Ammon's horn (tissue), 1 donor: ENCODE results near the gene SNAP25.
A peak's percentile ranks its signal among the peaks of the same experiment; 100 is the strongest.

Experiments
- DNase-seq: peaks from one replicate; pipeline ENCODE4 v3.0.0-alpha.2; 2016; ENCODE audit warnings: low spot score

The SNAP25 gene

DNA sequence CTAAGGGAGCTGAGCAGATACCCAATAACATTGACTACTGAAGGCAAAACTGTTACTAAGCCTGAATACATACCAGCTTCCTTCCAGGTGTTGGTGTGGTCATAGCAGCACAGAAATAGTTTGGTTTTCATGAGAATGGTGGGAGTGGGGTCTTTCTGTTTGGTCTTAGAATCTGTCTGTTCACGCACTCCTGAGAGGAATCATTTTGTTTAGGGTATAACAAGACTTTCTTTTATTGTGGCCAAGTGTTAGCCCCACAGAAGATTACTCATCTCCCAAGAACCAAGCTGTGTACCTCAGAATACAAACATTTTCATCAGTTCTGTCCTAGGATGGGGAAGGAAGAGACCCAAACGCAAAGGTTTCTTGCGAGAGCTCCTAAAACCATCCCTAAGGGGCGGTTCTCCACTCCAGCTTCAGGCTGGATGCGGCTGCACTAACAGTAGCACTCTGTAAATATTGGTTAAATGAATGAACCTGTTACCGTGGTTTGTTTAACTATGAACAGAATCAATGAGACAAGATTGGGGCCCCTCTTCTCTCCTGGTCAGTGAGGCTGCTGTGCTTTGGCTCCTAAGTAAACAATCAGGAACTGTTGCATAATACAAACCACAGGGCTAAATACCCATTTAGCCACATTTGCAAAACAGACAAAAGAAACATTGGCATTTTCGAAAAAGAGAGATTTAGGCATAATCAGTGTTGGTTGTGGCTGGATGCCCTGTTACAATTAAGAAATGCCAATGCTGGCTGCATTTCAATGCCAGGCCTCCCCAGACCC lies 44.9 kb downstream of the SNAP25 start:
- no peak for DNase-seq

GRCh38 chr20:10264166-10264558 lies 45.5 kb downstream of the SNAP25 start:
- DNase-seq = no peak

DNA sequence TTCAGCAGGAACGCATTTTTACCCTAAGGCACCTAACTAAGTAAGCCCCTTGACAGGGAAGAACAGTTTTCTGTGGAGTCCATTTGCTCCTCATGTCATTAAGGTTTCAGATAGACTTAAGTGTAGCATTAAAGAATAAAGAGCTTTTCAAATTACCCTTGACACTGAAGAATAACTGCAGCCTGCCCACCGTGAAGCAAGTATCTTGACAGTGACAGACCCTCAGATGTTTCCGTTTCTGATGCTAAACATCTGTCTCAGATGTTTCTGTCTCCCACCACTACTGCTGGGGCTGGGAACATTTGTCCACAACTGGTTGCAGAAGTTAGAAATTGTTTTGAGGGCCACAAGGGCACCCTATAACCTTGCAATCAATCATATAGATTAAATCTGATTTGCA lies 50.0 kb downstream of the SNAP25 start:
- DNase-seq = no peak

DNA sequence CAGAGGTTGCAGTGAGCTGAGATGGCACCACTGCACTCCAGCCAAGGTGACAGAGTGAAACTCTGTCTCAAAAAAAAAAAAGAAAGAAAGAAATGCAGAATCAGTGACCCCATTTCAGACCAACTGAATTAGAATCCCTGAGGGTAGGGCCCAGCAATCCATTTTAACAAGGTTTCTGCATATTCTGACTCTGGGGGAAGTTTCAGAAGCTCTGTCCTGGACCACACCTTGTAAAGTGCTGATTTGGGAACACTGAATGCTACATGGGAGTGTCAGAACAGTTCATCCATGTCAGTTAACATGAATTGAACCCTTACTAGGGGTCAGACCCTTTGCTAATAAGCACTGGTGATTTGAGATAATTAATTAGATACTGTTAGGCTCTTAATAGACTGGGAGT lies 52.0 kb downstream of the SNAP25 start:
- no peak for DNase-seq

DNA sequence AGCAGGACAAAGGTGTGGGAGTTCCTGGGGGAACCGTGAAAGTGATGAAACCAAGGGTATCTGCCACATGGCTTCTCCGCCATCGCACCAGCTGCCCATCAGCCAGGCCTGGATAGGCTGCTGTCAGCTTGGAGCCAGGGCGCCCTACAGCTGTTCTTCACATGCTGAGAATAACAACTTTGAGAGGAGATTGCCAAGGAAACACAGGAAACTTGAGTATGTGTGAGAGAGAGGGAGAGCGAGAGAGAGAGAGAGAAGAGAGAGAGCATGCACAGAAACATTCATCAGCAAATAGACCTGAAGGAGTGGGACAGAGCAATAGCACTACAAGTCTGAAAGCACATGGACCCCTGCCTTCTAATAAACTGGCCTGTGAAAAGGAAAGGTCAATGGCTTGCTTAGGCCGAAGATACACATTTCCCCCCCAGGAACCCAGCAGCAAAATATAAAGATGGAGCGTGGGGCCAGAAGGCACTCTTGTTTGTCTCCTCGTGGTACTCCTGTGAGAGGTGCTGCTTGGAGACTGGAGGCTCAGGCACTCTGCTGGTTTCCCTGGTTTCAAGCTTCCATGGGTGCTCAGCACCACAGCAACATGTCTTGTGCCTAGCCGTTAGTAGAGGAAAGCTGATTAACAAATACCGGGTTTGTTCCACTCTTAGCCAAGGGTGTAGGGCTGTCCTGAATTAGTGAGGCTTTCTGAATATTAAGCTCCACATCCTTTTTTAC lies 53.0 kb downstream of the SNAP25 start:
- peak; percentile 70 for DNase-seq

DNA sequence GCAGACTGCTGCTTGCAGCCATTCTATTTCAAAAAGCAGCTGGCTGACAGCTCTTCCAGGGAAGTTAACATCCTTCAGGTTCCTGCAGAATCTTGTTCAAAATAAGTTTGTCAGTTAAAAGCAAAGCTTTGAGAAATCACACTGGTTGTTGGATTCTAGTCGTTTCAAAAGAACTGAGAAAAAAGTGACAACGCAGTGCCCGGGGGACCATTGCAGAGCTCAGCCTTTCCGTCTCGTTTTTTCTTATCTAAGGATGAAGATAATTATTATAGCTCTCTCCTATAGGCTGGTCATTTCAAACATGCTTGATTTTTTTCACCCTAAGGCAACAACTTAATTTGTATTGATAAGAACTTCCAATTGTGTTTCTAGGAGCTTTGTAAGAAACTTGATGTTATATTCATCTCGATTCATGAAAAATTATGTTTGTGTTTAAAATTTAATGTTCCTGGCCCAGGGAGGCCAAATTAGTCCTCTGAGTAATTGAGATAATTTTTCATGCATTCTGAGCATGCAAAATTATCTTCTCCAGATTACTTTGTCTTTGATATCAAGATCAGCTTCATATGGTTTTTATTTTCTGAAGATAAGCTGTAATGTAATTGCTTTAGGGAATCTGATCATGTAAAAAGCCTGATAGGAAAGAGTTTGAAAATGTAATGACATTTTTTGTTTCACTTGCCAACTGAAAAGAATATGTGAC lies 58.4 kb downstream of the SNAP25 start:
- DNase-seq = no peak

- no peak for DNase-seq
Measured at GRCh38 chr20:10277616-10278015, 59.0 kb downstream of the SNAP25 start.

DNA sequence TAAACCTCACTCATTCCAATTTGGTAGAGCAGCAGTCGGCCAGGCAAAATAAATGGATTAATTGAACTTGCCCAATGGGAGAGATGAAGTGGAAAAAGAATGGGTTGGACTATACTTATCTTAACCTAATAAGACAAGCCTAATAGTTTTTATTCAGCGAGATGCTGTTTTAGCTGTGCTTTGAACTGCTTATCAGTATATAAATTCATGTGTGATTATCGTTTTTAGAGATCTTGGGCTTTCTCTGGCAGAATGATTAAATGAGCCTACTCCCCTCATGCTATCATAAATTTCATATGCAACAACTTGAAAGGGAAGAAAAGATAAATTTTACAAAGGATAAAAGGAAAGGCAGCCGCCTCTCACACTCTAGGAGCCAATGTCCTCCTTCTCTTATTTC lies 59.8 kb downstream of the SNAP25 start:
- no peak for DNase-seq

DNA sequence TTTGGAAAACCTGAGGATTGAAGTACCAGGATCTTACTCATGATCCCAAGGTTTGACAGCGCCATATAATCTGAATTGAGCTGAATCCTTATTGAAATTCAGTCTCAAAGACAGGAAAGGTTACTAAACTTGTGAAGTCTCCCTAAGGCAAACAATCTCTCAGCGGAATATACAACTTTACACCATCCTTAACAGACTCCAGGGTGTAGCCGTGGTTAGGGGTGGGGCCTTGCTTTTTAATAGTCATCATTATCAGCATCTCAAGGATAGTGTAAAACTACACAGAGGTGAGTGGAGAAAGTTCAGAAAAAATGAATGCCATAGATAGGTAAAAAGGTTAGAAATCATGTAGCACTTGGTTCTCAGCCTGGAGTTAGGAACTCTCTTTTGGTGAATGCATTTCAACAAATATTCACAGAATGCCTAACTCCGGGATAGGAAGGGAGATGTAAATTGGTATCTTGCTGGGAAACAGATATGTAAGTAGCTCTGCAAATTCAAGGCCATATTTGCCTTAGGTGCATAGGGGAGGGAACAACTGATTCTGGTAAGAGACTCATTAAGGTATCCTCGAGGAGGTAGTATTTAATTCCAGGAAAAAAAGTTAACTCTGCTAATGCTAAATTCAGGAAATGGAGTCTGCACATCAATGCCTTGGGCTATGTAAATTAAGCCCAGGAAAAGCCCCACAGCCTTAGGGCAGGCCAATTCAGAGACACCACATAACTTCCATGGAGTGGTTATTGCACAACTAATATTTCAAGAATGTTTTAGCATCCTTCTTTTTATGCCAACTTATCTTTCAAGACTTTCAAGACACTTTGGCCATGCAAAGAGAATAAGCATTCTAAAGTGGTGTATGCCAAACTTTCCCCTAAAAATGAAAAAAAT lies 61.6 kb downstream of the SNAP25 start:
- no peak for DNase-seq

- DNase-seq = no peak
Measured at GRCh38 chr20:10281911-10282310, 63.3 kb downstream of the SNAP25 start.

DNA sequence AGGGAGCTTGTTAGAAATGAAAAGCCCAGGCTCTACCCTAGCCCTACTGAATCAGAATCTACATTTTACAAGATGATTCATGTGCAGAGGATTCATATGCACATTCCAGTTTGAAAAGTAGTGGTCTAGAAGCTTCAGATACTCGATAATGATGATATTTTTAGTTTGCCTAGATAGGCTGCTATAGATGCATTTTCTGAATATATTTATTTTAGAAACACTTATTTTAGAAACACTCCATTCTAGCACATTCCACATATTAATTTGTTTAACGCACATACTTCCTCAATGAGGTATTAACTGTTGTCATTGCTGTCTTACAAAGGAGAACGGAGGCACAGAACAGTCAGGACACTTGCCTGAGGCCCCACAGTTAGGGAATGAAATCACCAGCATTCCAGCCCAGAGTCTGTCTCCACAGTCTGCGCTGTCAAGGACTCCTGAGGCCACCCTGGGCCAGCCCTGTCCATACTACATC lies 64.4 kb downstream of the SNAP25 start:
- DNase-seq = no peak

GRCh38 chr20:10286356-10286755 lies 67.7 kb downstream of the SNAP25 start:
- DNase-seq = no peak

GRCh38 chr20:10288421-10288820 lies 69.8 kb downstream of the SNAP25 start:
- no peak for DNase-seq

DNA sequence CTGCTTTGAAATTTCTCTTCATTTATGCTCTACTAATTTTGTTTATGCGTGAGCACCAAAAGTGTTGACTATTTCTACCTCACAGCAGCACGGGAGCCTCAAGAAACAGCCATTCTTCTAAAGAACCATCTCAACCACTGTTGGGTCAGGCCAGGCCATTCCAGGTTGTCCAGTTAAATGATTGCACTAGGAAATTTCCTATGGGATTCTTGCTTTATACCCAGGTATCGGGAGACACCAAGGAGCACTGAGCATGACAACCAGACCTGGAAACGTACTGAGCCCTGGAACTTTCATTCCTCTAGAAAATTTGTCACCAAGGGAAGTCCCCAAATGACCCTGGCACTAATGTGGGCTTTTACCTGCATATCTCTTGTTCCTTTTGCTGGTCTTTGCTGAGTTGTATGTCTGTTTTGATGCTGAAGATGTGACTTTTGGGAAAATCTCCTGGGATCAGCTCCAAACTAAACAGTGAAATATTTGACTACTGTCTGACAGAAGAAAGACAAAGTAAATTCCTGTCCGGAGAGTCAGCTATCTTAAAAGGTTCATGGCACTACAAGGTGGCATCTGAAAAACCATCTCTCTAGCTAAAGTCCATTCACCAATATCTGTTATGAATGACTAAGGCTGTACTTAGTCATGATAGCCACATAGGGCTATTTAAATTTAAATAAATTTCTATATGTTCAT lies 70.5 kb downstream of the SNAP25 start:
- DNase-seq = no peak

DNA sequence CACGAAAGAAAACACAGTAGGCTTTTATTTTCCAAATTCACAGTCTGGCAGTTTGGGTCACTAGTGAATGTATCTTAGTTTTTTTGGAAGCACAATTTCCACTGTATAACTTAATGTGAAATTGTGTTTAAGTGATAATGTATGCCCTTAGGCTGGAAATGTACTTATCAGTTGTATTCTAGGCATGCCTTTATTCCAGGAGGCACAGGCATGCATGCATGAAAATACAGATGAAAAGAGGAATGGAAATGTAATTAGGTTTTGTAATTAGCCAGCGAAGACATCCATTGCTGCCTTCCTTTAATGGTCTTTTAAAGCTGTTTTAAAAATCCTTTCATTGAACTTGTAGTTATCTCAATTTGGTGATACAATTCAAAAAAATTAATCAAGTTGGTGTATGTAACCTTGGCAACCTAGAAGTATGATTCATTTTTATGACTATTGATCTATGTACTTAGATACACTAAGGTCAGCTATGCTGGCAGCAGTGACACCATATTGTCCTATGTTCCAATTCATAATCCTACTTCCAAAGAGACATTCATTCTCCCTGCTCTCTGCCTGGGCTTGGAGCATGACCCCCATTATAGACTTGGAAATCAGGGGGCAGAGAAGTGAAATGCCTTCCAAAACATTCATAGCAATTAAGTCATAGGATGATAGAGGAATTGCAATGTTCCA lies 73.1 kb downstream of the SNAP25 start:
- DNase-seq = no peak

DNA sequence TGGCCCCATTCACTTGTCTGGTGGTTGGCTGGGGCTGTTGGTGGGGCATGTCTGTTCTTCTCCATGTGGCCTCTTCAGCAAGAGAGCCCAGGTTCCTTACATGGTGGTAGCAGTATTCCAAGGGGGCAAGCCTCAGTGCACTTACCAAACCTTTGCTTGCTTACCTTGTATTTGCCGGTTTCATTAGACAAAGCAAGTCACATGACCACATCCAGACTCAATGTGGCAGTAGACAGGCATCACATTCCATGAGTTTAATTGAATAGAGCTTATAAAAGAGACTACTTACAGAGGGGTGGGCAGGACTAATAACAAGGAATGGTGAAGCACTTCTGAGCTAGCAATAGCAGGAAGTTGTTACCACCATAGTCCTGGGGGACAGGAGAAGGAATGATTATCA lies 78.6 kb downstream of the SNAP25 start:
- DNase-seq = no peak

GRCh38 chr20:10297684-10298240 lies 79.1 kb downstream of the SNAP25 start:
- DNase-seq = no peak

- DNase-seq = no peak
Measured at GRCh38 chr20:10300582-10301446, 82.2 kb downstream of the SNAP25 start.

- DNase-seq = no peak
Measured at GRCh38 chr20:10303852-10304251, 85.2 kb downstream of the SNAP25 start.
